ENCODE data around the gene CKB. TPM values are rescaled to one million over a fixed set of nuclear protein-coding genes. Genes with fewer than 3 reads are reported as not detected.
"Not testable (repeated sequence)": the region's sequence is repeated elsewhere in the genome, so short reads cannot be mapped to it uniquely, and the experiment has no call there.

Gene CKB
- polyA plus RNA-seq, 3 donors: 185 to 228 (median 194) TPM

DNA sequence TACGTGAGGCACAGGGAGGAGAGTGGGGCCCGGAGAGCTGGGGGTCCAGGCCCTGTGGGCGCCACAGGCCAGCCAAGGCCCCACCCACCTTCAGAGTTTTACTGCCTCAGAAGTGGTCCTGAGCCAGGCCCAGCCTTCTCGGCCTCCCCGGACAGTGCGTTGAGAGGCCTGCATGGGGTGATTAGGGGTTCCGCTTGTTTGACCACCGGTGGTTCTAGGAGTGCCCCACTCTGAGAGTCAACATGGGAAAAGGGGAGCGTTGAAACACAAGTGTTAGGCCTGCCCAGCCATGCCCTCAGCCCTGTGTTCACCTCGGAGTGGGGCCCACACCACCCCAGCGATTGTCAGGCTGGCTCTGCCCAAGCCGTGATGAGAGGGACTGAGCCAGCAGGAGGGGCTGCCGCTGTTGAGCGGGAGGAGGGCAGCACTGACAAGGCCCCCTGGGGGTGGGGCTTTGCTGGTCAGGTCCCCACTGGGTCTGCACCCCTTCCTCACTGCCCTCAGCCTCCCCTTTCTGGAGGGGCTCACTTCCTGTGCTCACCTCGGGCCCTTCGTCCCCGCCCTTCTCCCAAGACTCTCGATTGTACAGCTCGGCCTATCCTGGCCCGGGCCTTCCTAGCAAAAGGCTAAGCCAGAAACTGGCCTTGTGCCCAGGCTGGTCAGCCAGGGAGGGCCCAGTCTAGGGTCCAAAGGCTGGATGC, 4.8 kb downstream of the CKB start:
- DNase-seq: no peak

GRCh38 chr14:103517174-103517566, 5.5 kb downstream of the CKB start:
- no peak for DNase-seq

- DNase-seq: no peak
Measured at GRCh38 chr14:103516426-103517173, 6.0 kb downstream of the CKB start.

- DNase-seq: no peak
Measured at GRCh38 chr14:103514596-103515421, 7.8 kb downstream of the CKB start.

GRCh38 chr14:103512701-103513611, 9.7 kb downstream of the CKB start:
- no peak for DNase-seq

GRCh38 chr14:103512180-103512579, 10.4 kb downstream of the CKB start:
- DNase-seq: not testable (repeated sequence)

GRCh38 chr14:103510724-103511693, 11.6 kb downstream of the CKB start:
- DNase-seq: no peak

DNA sequence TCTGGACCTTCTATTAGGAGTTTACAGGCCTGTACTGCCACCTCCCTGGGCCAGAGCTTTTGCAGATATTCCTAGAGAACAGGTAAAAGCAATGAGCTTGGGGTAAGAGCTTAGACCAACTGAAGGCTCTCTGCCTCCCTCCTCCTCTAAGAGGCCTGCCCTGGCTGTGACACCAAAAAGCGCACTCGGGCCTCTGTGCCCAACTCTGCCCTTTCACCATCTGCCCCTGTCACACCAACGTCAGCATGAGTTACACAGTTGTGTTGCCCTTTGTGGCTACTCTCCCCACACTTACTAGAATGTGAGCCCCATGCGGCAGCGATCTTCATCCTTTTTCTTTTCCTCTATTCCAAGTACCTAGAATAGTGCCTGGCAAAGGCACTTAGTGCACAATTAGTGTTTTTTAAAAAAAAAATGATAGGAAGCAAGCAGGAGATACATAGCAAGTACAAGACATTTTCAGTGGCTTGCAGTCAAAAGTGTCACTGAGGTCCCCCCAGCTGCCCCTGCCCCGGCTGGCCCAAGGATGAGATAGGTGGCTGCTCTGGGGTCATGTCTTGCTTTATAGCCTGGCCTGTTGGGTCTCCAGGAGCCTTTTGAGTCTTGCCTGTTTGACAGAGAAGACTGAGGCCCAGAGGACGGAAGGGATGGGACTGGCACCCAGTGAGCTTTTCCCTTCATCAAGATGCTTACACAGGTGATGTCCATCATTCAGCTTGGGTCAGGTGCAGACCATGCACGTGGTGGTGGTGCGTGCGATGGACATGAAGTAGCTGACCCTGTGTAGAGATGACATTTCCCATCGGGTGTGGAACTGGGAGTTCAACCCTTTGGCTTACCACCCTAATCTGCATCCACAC, 12.5 kb downstream of the CKB start:
- no peak for DNase-seq

DNA sequence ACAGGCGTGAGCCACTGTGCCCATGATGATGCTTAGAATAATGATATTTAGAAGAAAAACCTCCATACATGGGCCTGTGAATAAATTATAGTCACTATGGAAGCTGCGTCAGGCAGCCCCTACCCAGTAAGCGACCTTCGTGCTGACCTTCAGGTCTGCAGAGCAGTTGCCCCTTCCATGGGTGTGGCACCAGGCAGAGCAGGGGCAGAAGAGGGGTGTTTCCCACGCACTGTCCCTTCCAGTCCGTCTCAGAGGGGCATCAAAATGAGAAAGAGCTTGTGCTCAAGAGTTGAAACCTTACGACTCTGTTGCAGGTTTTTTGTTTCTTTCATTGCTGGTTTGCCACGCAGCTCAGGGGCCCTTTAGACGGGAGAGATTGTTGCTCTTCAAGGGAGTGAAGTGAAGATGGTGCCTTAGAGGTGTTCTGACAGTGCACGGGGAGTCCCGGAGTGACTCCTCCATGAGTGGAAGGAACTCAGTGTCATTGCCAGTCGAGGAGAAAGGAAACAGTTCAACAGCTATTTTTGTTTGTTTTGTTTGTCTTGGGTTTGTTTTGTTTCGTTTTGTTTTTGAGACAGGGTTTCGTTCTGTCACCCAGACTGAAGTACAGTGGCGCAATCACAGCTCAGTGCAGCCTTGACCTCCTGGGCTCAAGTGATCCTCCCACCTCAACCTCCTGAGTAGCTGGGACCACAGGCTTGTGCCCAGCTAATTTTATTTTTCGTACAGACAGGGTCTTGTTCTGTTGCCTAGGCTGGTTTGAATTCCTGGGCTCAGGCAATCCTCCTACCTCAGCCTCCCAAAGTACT, 13.9 kb downstream of the CKB start:
- no peak for DNase-seq

- no peak for DNase-seq
Measured at GRCh38 chr14:103507751-103508150, 14.9 kb downstream of the CKB start.

DNA sequence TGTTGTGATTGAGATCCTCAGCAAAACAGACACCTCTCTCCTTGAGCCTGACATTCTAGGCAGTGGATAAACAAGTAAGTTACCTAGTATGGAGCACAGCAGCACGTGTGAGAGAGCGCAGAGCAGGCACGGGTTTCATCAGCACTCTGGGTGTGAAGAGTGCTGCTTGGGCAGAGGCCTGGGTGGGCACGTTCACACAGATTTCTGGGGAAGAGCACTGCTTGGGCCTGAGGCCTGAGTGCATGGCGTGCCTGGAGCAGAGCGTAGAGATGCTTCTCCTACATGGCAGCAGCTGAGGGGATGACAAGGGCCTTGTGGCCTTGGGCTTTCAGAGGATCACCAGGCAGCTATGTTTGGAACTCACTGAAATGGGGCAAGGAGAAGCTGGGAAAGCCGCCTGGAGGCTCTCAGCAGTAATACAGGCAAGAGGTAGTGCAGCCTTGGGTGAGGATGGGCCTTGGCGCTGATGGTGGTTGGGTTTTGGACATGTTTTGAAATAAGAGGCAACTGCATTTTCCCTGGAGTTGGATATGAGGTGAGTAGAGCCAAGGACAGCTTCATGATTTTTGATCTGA, 17.6 kb downstream of the CKB start:
- DNase-seq: no peak

DNA sequence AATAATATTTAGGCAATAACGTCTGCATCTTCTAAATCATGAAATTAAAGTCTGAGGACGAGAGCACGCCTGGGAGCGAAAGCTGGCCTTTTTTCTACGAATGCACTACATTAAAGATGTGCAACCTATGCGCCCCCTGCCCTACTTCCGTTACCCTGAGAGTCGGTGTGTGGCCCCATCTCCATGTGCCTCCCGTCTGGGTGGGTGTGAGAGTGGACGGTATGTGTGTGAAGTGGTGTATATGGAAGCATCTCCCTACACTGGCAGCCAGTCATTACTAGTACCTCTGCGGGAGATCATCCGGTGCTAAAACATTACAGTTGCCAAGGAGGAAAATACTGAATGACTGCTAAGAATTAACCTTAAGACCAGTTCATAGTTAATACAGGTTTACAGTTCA, 19.3 kb downstream of the CKB start:
- DNase-seq: no peak

DNA sequence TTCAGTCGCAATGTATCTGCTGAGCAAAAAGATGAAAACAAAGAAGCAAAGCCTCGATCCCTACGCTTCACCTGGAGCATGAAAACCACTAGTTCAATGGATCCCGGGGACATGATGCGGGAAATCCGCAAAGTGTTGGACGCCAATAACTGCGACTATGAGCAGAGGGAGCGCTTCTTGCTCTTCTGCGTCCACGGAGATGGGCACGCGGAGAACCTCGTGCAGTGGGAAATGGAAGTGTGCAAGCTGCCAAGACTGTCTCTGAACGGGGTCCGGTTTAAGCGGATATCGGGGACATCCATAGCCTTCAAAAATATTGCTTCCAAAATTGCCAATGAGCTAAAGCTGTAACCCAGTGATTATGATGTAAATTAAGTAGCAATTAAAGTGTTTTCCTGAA, 19.8 kb downstream of the CKB start:
- DNase-seq: no peak

GRCh38 chr14:103501921-103502669, 20.5 kb downstream of the CKB start:
- no peak for DNase-seq

DNA sequence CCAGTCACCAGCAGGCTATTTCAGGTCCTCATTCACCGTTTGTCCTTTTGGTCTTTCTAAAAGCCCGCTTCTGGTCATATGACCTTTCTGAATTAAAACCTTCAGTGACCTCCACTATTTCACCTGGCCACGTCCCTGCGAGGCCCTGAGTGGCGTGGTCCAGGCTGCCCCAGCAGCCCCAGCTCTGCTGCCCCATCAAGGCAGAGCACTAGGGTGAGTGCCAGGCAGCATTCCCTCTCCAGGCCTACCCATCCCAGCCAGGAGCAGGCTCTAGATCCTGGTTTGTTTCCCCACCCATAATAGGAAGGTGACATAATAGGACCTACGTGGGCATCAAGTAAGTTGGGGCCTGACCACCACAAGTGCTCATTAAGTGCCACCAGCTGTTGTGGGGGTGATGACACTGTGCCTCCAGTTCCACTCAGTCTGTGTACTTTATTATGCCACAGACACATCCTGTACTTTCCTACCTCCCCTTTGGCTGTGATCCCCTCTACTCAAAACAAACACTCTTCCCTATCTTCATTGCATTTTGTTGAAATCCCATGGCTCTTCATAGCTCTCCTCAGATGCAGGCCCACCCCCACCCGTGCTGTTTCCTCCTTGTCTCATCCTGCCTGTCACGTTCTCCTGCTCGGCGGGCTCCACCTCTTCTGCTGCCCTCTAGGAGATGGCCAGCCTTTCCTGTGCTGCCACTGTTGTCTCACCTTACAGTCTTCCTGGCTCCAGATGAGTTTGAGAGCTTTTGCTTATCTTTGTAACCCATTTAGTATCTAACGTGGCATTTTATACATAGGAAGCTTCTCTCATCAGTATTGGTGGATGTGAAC, 21.4 kb downstream of the CKB start:
- DNase-seq: no peak
